Type B pancreatic cell (in vitro differentiated cells): ENCODE measurements around the gene EGFR. TPM values are rescaled to one million over a fixed set of nuclear protein-coding genes. Genes with fewer than 3 reads are reported as not detected.

Source experiments
- DNase-seq: peaks from one replicate; pipeline ENCODE4 v3.0.0; 2021; ENCODE audit warnings: mixed read lengths; ENCODE audit not compliant: unreplicated experiment; ENCODE audit errors: extremely low spot score
- H3K27ac Mint-ChIP-seq: 2 replicates; pipeline ENCODE4 v1.8.0; 2021; ENCODE audit warnings: mild to moderate bottlenecking, mixed read lengths
- H3K27me3 Mint-ChIP-seq: 2 replicates; pipeline ENCODE4 v1.8.0; 2021; ENCODE audit warnings: mixed read lengths
- H3K36me3 Mint-ChIP-seq: 2 replicates; pipeline ENCODE4 v1.8.0; 2021; ENCODE audit warnings: mixed read lengths
- H3K4me1 Mint-ChIP-seq: one replicate; pipeline ENCODE4 v1.8.0; 2021; ENCODE audit warnings: mixed read lengths; ENCODE audit not compliant: unreplicated experiment
- H3K4me3 Mint-ChIP-seq: 2 replicates; pipeline ENCODE4 v1.8.0; 2021; ENCODE audit warnings: mild to moderate bottlenecking, mixed read lengths
- H3K9me3 Mint-ChIP-seq: 2 replicates; pipeline ENCODE4 v1.8.0; 2021; ENCODE audit warnings: mixed read lengths
- CTCF ChIP-seq: fragments of 200-600 bp; sonication (generic); conservative IDR thresholded peaks from 2 replicates; pipeline ENCODE4 v1.5.0; 2021; ENCODE audit warnings: antibody characterized with exemption, mild to moderate bottlenecking
- total RNA-seq: library from RNA; stranded (reverse); gene quantifications from 2 replicates; pipeline ENCODE4 v1.2.1, GENCODE V29; 2021; ENCODE audit warnings: low replicate concordance

EGFR gene
- total RNA-seq, 1 donor from 2014 or later = 44.6 TPM

GRCh38 chr7:55224111-55224510, 205.3 kb downstream of the EGFR start:
- Mint-ChIP-seq H3K27ac (no peak overlapping the region), H3K4me3 (no peak overlapping the region), H3K36me3 (peaks cover under 1% of the 10 kb centered on the region), H3K9me3 (peaks cover 3% of the 10 kb centered on the region), H3K4me1 (peaks cover 5% of the 10 kb centered on the region), H3K27me3 (peaks cover 15% of the 10 kb centered on the region)
- no peak for DNase-seq
- no peak for TF ChIP-seq CTCF

- no peak for DNase-seq
- H3K9me3 Mint-ChIP-seq = peaks cover 8% of the 10 kb centered on the region
- H3K4me3 Mint-ChIP-seq = no peak overlapping the region
- H3K27ac Mint-ChIP-seq = no peak overlapping the region
- H3K27me3 Mint-ChIP-seq = peaks cover 19% of the 10 kb centered on the region
- H3K36me3 Mint-ChIP-seq = peaks cover 3% of the 10 kb centered on the region
- H3K4me1 Mint-ChIP-seq = peaks cover 5% of the 10 kb centered on the region
- TF ChIP-seq CTCF = no peak
Observed at GRCh38 chr7:55224810-55225209, 206.0 kb downstream of the EGFR start.

GRCh38 chr7:55230014-55230413, 211.2 kb downstream of the EGFR start:
- Mint-ChIP-seq H3K27ac (no peak overlapping the region), H3K27me3 (peaks cover 12% of the 10 kb centered on the region), H3K9me3 (peaks cover 8% of the 10 kb centered on the region), H3K4me1 (no peaks in the 10 kb centered on the region), H3K36me3 (peaks cover 3% of the 10 kb centered on the region), H3K4me3 (no peak overlapping the region)
- TF ChIP-seq CTCF = no peak
- DNase-seq = no peak

GRCh38 chr7:55231736-55232280, 213.0 kb downstream of the EGFR start:
- no peak for TF ChIP-seq CTCF
- Mint-ChIP-seq H3K9me3 (peaks cover 8% of the 10 kb centered on the region), H3K27ac (no peak overlapping the region), H3K4me1 (peaks cover 6% of the 10 kb centered on the region), H3K36me3 (peaks cover 3% of the 10 kb centered on the region), H3K4me3 (no peak overlapping the region), H3K27me3 (peaks cover 16% of the 10 kb centered on the region)
- no peak for DNase-seq

- peaks cover 12% of the 10 kb centered on the region for H3K27me3 Mint-ChIP-seq
- H3K27ac Mint-ChIP-seq = no peak overlapping the region
- no peak for TF ChIP-seq CTCF
- peaks cover 8% of the 10 kb centered on the region for H3K9me3 Mint-ChIP-seq
- peaks cover 6% of the 10 kb centered on the region for H3K4me1 Mint-ChIP-seq
- no peak for DNase-seq
- no peak overlapping the region for H3K4me3 Mint-ChIP-seq
- H3K36me3 Mint-ChIP-seq = peaks cover 3% of the 10 kb centered on the region
Observed at GRCh38 chr7:55233001-55233400, 214.2 kb downstream of the EGFR start.

- peaks cover 7% of the 10 kb centered on the region for H3K27me3 Mint-ChIP-seq
- H3K36me3 Mint-ChIP-seq = no peaks in the 10 kb centered on the region
- peaks cover 6% of the 10 kb centered on the region for H3K4me1 Mint-ChIP-seq
- H3K4me3 Mint-ChIP-seq = no peak overlapping the region
- TF ChIP-seq CTCF = no peak
- H3K9me3 Mint-ChIP-seq = peaks cover 2% of the 10 kb centered on the region
- DNase-seq = no peak
- H3K27ac Mint-ChIP-seq = no peak overlapping the region
Observed at GRCh38 chr7:55234408-55234807, 215.6 kb downstream of the EGFR start.
